ENCODE data around the gene KPNA3. TPM values are rescaled to one million over a fixed set of nuclear protein-coding genes. Genes with fewer than 3 reads are reported as not detected.
"Not testable (repeated sequence)": the region's sequence is repeated elsewhere in the genome, so short reads cannot be mapped to it uniquely, and the experiment has no call there.

Gene KPNA3
- total RNA-seq, 2 donors from 2014 or later: 44.8 to 50.2 TPM

GRCh38 chr13:49756263-49756662, 36.2 kb downstream of the KPNA3 start:
- Mint-ChIP-seq H3K4me1 (ENCODE audit: low read depth in 2 of 2) (peaks cover 45 to 65% of the 10 kb centered on the region in 2 donors), H3K36me3 (no peaks in the 10 kb centered on the region), H3K27me3 (no peaks in the 10 kb centered on the region), H3K27ac (no peak overlapping the region), H3K9me3 (no peaks in the 10 kb centered on the region), H3K4me3 (no peak overlapping the region)
- DNase-seq (ENCODE audit: low spot score) (no peak), ATAC-seq (no peak)

GRCh38 chr13:49754146-49754545, 38.3 kb downstream of the KPNA3 start:
- H3K36me3 Mint-ChIP-seq: no peaks in the 10 kb centered on the region
- H3K9me3 Mint-ChIP-seq: no peaks in the 10 kb centered on the region
- H3K27ac Mint-ChIP-seq: no peak overlapping the region
- H3K27me3 Mint-ChIP-seq: no peaks in the 10 kb centered on the region
- no peak for DNase-seq (ENCODE audit: low spot score)
- no peak for ATAC-seq
- peaks cover 43 to 58% of the 10 kb centered on the region in 2 donors for H3K4me1 Mint-ChIP-seq (ENCODE audit: low read depth in 2 of 2)
- H3K4me3 Mint-ChIP-seq: peak overlapping the region; percentile 30

GRCh38 chr13:49749848-49750247, 42.6 kb downstream of the KPNA3 start:
- Mint-ChIP-seq H3K36me3 (no peaks in the 10 kb centered on the region), H3K4me3 (no peak overlapping the region), H3K4me1 (ENCODE audit: low read depth in 2 of 2) (peaks cover 29 to 34% of the 10 kb centered on the region in 2 donors), H3K27ac (no peak overlapping the region), H3K9me3 (no peaks in the 10 kb centered on the region), H3K27me3 (no peaks in the 10 kb centered on the region)
- ATAC-seq (no peak), DNase-seq (ENCODE audit: low spot score) (no peak)

GRCh38 chr13:49746111-49746510, 46.4 kb downstream of the KPNA3 start:
- no peak for DNase-seq (ENCODE audit: low spot score)
- H3K4me1 Mint-ChIP-seq (ENCODE audit: low read depth in 2 of 2): peaks cover 6 to 8% of the 10 kb centered on the region in 2 donors
- H3K9me3 Mint-ChIP-seq: no peaks in the 10 kb centered on the region
- ATAC-seq: no peak
- H3K36me3 Mint-ChIP-seq: peaks cover 5% of the 10 kb centered on the region
- H3K27ac Mint-ChIP-seq: no peak overlapping the region
- no peak overlapping the region for H3K4me3 Mint-ChIP-seq
- no peaks in the 10 kb centered on the region for H3K27me3 Mint-ChIP-seq

GRCh38 chr13:49740870-49741269, 51.6 kb downstream of the KPNA3 start:
- no peak overlapping the region for H3K27ac Mint-ChIP-seq
- H3K36me3 Mint-ChIP-seq: peaks cover 5% of the 10 kb centered on the region
- no peak for DNase-seq (ENCODE audit: low spot score)
- H3K4me1 Mint-ChIP-seq (ENCODE audit: low read depth in 2 of 2): peaks cover 4 to 5% of the 10 kb centered on the region in 2 donors
- ATAC-seq: no peak
- no peaks in the 10 kb centered on the region for H3K27me3 Mint-ChIP-seq
- H3K9me3 Mint-ChIP-seq: no peaks in the 10 kb centered on the region
- H3K4me3 Mint-ChIP-seq: no peak overlapping the region

GRCh38 chr13:49739498-49740187, 52.8 kb downstream of the KPNA3 start:
- H3K4me1 Mint-ChIP-seq (ENCODE audit: low read depth in 2 of 2): peaks cover 4 to 5% of the 10 kb centered on the region in 2 donors
- DNase-seq (ENCODE audit: low spot score) (no peak), ATAC-seq (no peak)
- no peaks in the 10 kb centered on the region for H3K27me3 Mint-ChIP-seq
- no peak overlapping the region for H3K4me3 Mint-ChIP-seq
- peaks cover 5% of the 10 kb centered on the region for H3K36me3 Mint-ChIP-seq
- no peaks in the 10 kb centered on the region for H3K9me3 Mint-ChIP-seq
- H3K27ac Mint-ChIP-seq: no peak overlapping the region

- H3K4me1 Mint-ChIP-seq (ENCODE audit: low read depth in 2 of 2): no peaks in the 10 kb centered on the region
- H3K27me3 Mint-ChIP-seq: no peaks in the 10 kb centered on the region
- H3K9me3 Mint-ChIP-seq: no peaks in the 10 kb centered on the region
- ATAC-seq (no peak), DNase-seq (ENCODE audit: low spot score) (no peak)
- no peak overlapping the region for H3K27ac Mint-ChIP-seq
- H3K36me3 Mint-ChIP-seq: peaks cover 6% of the 10 kb centered on the region
- H3K4me3 Mint-ChIP-seq: no peak overlapping the region
Observed at GRCh38 chr13:49733181-49733951, 59.1 kb downstream of the KPNA3 start.

GRCh38 chr13:49731766-49732165, 60.7 kb downstream of the KPNA3 start:
- H3K9me3 Mint-ChIP-seq: no peaks in the 10 kb centered on the region
- H3K4me1 Mint-ChIP-seq (ENCODE audit: low read depth in 2 of 2): no peaks in the 10 kb centered on the region
- no peaks in the 10 kb centered on the region for H3K27me3 Mint-ChIP-seq
- DNase-seq (ENCODE audit: low spot score) (no peak), ATAC-seq (no peak)
- no peak overlapping the region for H3K4me3 Mint-ChIP-seq
- H3K36me3 Mint-ChIP-seq: peaks cover 11% of the 10 kb centered on the region
- no peak overlapping the region for H3K27ac Mint-ChIP-seq

- Mint-ChIP-seq H3K27me3 (no peaks in the 10 kb centered on the region), H3K36me3 (peaks cover 33% of the 10 kb centered on the region), H3K4me1 (ENCODE audit: low read depth in 2 of 2) (no peaks in the 10 kb centered on the region), H3K27ac (no peak overlapping the region), H3K4me3 (no peak overlapping the region), H3K9me3 (no peaks in the 10 kb centered on the region)
- no peak for ATAC-seq
- no peak for DNase-seq (ENCODE audit: low spot score)
Observed at GRCh38 chr13:49716615-49717014, 75.9 kb downstream of the KPNA3 start.

GRCh38 chr13:49714757-49715156, 77.7 kb downstream of the KPNA3 start:
- DNase-seq (ENCODE audit: low spot score) (no peak), ATAC-seq (no peak)
- H3K27me3 Mint-ChIP-seq: no peaks in the 10 kb centered on the region
- H3K4me3 Mint-ChIP-seq: no peak overlapping the region
- peaks cover 33% of the 10 kb centered on the region for H3K36me3 Mint-ChIP-seq
- H3K4me1 Mint-ChIP-seq (ENCODE audit: low read depth in 2 of 2): no peaks in the 10 kb centered on the region
- no peaks in the 10 kb centered on the region for H3K9me3 Mint-ChIP-seq
- H3K27ac Mint-ChIP-seq: no peak overlapping the region

GRCh38 chr13:49711218-49711863, 81.1 kb downstream of the KPNA3 start:
- Mint-ChIP-seq H3K27me3 (no peaks in the 10 kb centered on the region), H3K4me3 (no peak overlapping the region), H3K36me3 (peaks cover 15% of the 10 kb centered on the region), H3K9me3 (no peaks in the 10 kb centered on the region), H3K4me1 (ENCODE audit: low read depth in 2 of 2) (no peaks in the 10 kb centered on the region), H3K27ac (no peak overlapping the region)
- DNase-seq (ENCODE audit: low spot score): no peak
- ATAC-seq: no peak

- peaks cover 12% of the 10 kb centered on the region for H3K36me3 Mint-ChIP-seq
- not testable (repeated sequence) for H3K4me3 Mint-ChIP-seq; H3K9me3 Mint-ChIP-seq; ATAC-seq; H3K27me3 Mint-ChIP-seq; DNase-seq (ENCODE audit: low spot score); H3K4me1 Mint-ChIP-seq (ENCODE audit: low read depth in 2 of 2); H3K27ac Mint-ChIP-seq
Observed at GRCh38 chr13:49704264-49704663, 88.2 kb downstream of the KPNA3 start.

GRCh38 chr13:49701491-49701890, 91.0 kb downstream of the KPNA3 start:
- no peak for ATAC-seq
- Mint-ChIP-seq H3K36me3 (peaks cover 12% of the 10 kb centered on the region), H3K27me3 (no peaks in the 10 kb centered on the region), H3K4me3 (no peak overlapping the region), H3K9me3 (no peaks in the 10 kb centered on the region), H3K4me1 (ENCODE audit: low read depth in 2 of 2) (no peaks in the 10 kb centered on the region), H3K27ac (no peak overlapping the region)
- DNase-seq (ENCODE audit: low spot score): no peak

GRCh38 chr13:49697468-49697867, 95.0 kb downstream of the KPNA3 start:
- ATAC-seq: no peak
- DNase-seq (ENCODE audit: low spot score): no peak
- H3K27ac Mint-ChIP-seq: no peak overlapping the region
- no peak overlapping the region for H3K4me3 Mint-ChIP-seq
- H3K9me3 Mint-ChIP-seq: no peaks in the 10 kb centered on the region
- H3K27me3 Mint-ChIP-seq: no peaks in the 10 kb centered on the region
- H3K36me3 Mint-ChIP-seq: peaks cover 12% of the 10 kb centered on the region
- H3K4me1 Mint-ChIP-seq (ENCODE audit: low read depth in 2 of 2): no peaks in the 10 kb centered on the region
